ENCODE measurements around the gene ISM1.

ISM1 gene

DNA sequence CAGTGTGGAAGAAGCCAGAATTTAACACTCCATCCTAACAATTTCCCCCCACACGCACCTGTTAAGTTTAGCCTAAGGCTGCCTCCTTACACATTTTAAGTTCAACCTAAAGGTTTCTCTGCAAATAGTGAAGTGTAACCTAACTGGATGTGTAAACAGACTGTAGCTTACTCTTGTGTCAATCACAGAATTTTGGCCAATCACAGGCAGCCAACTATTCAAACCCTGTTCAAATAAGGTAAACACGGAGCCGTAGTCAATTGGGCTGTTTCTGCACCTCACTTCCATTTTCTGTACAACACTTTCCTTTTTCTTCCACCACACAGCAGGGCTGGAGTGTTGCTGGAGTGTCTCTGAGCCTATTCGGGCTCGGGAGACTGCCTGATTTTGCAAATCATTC is 92.1 kb downstream of the ISM1 start:
- DNase-seq (ENCODE audit: low read depth) = no peak

DNA sequence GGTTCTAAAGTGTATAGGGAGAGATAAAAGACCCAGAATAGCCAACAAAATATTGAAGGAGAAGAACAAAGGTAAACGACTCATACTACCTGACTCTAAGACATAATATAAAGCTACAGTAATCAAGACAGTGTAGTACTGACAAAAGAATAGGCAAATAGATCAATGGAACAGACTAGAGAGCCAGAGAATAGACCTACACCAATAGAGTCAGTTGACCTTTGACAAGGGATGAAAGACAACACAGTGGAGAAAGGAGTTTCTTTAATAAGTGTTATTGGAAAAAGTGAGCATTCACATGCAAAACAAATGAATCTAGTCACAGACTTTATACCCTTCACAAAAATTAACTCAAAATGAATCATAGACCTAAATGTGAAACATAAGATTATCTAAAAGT is 96.4 kb downstream of the ISM1 start:
- DNase-seq (ENCODE audit: low read depth) = no peak

DNA sequence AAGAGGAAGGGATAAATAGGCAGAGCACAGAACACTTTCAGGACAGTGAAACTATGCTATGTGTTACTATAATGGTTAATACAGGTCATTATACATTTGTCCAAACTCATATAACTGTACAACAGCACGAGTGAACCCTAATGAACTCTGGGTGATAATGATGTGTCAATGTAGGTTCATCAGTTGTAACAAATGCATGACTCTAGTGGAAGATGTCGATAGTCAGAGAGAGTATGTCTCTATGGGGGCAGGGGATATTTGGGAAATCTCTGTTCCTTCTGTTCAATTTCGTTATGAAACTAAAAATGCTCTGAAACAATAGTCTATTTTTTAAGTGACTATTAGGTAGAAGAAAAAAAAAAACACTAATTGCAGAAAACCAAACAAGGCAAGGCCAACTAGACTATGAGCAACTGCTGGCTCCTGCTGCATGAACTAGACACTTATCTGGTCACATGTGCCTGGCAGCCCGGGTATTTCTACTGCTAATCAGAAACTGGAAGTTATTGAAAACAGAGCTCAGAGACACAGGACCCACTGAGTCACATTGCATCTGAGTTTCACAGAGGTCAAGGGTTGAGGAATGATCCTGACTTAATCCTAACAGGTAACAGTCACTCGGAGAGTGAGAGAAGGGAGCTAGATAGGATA is 97.9 kb downstream of the ISM1 start:
- no peak for DNase-seq (ENCODE audit: low read depth)

DNA sequence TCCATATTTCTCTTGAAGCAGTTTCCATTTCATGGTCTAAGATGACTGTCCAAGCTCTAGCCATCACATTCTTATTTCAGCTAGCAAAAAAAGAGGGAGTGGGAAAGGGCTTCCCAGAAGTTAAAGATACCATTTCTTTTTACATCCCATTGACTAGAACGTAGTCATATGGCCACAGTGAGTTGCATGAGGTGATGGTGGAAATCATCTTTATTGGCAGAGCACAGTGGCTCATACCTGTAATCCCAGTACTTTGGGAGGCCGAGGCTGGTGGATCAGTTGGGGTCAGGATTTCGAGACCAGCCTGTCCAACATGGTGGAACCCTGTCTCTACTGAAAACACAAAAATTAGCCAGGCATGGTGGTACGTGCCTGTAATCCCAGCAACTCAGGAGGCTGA is 99.6 kb downstream of the ISM1 start:
- no peak for DNase-seq (ENCODE audit: low read depth)

DNA sequence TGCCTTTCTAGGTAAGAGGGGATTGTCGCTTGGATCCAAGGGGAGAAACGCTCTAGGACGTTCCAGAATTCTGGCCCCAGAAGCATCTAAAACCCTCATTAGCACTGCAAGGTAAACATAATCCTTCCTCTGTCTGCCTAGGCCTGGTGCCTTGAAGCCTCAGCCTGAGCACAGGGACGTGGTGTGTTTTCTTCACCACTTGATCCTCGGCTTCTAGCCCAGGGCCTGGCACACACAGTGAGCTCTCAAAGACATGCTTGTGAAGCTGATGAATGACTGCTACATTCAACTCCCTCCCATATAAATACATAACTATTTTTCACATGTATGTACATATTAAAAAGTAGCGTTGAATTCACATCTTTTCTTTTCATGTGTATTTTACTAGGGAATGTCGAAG is 100.3 kb downstream of the ISM1 start:
- DNase-seq (ENCODE audit: low read depth) = no peak

DNA sequence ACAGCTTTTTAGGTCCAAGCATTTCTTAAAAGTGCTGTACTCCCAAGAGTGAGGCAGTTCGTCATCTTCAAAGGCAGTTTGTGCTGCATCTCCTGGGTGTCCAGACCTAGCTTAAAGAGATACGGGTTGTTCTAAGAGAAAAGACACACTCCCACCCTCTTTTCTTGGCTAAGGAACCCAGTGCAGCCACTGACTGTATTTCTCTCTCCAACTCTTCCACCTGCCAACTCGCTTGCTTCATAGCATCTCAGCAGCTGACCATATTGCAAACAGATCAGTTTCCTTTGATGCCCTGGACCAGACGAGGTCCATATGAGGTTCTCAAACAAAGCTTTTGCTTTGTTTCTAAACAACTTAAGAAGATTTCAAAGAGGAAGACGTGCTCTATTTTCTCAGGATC is 101.1 kb downstream of the ISM1 start:
- no peak for DNase-seq (ENCODE audit: low read depth)

DNA sequence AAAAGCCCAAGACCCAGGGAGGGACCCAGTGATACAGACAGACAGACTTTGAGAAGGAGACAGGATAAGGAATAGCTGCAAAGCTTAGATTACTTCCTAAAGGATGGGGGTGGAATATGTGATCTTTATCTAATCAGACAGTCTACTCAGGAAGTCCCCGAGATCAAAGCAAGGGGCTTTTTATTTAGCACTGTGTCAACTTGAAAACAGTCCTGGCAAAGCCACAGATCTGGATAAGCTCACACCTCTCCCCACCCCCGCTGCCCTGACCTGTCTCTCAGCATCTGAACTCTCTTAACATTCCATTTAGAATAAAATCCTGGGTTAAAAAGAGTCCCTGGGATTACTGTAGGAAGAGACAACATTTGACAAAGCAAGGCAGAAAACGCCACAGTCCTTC is 101.5 kb downstream of the ISM1 start:
- DNase-seq (ENCODE audit: low read depth) = no peak

DNA sequence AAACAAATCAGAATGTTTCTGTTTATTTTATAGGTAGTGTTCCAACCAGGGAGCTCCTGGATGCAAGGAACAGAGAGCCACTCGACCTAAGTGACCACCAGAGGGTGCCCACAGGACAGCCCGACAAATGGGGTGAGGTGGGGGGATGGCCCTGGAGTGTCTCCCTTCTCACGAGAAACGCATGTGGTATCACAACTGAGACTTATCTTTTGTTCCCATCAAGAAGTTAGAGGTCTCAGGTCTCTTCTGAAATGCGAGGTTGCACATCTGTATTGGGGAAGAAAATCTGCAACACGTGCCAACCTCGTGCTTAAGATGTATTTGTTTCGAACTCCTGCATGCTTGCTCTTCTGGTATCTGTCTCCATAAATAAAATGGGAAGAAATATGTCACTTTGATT is 104.0 kb downstream of the ISM1 start:
- DNase-seq (ENCODE audit: low read depth) = peak; percentile 14

DNA sequence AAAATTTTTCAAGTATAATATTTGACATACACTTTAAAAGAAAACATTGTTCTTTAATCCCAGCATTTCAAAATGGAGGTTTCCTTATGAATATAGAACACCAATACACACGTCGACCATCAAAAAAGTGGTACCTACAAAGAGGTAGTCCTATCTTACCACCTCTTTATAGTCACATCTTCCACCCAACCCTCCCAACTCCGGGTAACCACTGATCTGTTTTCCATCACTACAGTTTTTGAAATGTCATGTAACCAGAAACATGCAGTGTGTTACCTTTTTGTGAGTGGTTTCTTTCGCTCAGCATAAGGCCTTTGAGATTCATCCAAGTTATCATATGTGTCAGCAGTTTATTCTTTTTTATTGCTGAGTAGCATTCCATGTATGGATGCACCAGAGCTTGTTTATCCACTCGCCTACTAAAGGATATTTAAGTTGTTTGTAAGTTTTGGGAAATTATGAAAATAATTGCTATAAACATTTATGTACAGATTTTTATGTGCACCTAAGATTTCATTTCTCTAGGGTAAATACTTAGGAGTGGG is 104.8 kb downstream of the ISM1 start:
- no peak for DNase-seq (ENCODE audit: low read depth)

DNA sequence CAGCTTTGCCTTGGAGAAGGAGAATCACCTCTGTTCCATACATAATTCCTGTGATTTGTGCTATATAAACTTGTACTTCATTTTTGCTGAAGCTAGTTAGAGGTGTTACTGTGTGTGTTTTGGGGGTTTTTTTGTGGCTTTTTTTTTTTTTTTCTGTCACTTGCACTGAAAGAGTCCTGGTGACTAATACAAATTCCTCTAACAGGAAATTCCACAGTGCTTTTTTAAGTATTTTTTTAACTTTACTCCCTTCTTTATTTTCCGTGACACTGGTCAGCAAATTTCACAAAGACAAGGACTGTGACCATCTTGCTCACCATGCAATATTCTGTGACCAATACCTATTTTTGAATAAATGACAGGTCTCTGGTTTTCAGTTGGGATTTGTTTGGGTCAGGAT is 110.5 kb downstream of the ISM1 start:
- no peak for DNase-seq (ENCODE audit: low read depth)

DNA sequence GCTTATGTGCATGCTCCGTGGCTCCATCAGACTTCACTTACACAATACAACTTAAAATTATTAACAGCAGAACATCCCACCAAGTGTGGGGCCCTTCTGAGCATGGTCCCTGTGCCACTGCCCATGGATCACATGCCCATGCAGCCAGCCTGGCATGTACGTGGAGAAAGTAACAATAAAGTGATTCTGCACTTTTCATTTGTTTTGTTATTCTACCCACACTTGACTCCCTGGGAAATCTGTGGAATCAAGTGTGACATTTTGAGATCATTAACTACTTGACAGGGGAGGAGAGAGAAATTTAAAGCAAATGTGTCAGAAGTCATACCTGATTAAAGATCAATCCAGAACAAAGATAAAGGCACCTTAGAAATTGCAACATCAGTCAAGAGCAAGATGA is 112.0 kb downstream of the ISM1 start:
- no peak for DNase-seq (ENCODE audit: low read depth)

DNA sequence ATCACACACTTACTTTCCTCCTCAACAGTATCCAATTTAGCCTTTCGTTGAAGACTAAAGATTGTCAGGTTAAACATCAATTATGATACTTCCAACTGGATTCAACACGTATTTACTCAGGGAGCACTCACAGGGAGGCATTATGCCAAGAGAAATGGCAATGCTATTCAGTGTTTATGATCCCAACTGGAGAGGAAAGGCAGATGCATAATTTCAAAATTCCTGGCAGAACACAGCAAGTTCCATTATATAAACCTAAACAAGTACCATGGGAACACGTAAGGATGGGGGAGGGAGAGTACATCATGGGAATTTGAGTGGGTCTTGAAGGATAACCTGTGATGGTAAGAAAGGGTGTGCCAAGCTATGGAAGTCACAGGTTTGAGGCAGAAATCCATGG is 112.7 kb downstream of the ISM1 start:
- peak; percentile 23 for DNase-seq (ENCODE audit: low read depth)

DNA sequence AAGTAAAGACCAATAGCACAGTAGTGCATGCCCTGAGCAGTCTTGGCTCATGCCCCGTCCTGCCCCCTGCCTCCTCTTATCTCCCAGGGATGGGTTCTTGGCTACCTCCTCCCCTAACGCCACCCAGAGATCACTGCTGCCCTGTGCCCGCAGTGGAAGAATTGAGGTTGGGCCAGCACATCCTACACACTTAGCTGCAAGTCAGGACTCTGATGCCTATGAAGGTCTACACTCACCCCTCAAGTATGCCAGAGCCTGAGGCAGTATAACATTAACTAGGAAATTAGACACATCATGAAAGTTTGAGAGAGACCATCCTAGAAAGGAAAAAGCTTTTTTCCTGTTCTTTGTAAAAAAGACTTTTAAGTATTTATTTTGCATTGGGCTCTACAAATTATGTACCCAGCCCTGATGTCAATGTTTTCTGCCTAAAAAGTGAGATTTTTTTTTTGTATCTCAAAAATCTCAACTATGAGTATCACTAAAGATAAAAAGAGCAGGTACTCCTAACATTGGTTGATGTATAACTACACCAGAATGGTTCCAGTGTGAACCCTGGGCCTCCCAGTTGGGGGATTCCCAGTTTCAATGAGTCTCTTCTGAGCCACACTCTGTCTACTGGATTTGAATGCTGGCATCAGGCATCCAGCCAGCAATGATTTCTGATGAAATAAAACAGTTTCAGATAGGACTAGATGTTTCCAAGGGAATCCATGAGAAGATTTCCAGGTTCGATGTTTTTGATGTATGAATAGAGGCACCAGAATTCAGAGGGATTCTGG is 115.4 kb downstream of the ISM1 start:
- no peak for DNase-seq (ENCODE audit: low read depth)

DNA sequence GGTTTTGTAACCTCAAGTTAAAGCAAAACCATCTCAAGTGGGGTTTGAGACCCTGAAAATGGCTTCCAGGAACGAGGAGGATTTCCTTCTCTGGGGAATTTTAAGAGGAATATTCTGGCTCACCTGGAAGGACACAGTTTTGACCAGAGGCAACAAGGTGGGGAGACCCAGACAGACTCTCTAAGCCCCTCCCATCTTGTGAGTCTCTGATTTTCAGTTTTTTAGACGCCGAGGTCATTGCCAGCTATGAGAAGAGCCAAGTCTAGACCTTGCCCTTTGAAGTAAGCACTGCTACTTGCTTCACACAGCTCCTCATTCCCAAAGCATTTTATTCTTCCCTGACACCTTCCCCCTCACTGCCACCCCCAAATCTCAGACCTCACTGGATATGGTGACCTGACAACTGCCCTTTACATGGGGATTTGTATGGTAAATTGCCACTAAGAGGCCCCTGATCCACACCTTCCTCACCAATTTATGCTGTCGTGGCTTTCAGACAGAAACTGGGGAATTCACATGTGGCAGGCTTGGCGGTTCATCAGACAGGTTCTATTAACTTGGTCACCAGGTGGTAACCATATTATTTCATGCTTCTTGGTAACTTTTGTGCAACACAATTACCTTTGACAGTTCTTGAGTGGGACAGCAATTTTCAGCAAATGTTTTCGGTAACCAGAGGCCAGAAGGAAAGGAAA is 116.2 kb downstream of the ISM1 start:
- no peak for DNase-seq (ENCODE audit: low read depth)

DNA sequence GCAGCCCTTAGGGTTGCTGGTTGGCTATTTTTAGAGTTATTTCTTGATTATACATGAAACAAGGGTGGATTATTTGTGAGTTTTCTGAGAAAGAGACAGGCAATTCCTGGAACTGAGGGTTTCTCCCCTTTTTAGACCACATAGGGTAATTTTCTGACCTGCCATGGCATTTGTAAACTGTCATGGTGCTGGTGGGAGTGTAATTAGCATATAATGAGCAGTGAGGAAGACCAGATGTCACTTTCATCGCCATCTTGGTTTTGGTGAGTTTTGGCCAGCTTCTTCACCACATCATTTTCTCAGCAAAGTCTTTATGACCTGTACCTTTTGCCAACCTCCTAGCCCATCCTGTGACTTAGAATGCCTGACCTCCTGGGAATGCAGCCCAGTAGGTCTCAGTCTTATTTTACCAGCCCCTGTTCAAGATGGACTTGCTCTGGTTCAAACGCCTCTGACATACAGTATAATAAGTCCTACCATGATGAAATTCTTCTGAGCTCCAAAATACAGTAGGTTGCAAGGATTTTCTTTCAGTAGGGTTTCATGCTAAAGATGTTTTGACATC is 117.1 kb downstream of the ISM1 start:
- DNase-seq (ENCODE audit: low read depth) = no peak

DNA sequence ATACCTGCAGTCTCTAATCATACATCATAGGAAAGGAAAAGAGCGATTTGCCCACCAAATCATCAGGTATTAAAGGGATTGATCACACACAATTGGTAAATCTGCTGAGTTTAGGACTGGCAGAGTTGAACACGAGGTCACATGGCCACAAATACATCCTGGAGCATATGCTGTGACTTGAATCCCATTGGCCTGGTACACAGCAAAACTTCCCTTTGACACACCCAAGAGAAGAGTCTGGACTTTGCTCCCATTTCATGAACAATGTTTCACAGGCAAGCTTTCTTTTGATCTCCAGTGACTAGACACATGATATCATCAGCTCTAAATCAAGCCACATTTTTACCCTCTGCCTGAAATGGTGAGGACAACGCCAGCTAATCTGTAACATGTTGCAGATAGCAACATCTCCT is 117.9 kb downstream of the ISM1 start:
- no peak for DNase-seq (ENCODE audit: low read depth)

DNA sequence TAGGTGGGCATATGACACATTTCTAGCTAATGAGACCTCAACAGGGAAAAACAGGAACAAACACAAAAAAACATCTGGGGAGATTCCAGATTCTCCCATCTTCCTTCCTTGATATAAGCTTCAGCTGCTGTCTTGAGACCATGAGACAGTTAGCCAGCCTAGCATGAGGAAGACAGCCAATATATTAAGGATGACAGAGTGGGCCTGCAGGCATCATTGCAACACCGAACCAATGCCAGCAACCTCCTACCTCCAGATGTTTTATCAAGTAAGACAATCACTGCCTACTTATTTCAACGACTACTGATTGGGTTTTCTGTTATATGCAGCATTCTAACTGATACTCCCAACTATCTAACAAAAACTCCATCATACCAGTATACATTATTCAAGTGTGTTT is 119.0 kb downstream of the ISM1 start:
- DNase-seq (ENCODE audit: low read depth) = peak; percentile 44

DNA sequence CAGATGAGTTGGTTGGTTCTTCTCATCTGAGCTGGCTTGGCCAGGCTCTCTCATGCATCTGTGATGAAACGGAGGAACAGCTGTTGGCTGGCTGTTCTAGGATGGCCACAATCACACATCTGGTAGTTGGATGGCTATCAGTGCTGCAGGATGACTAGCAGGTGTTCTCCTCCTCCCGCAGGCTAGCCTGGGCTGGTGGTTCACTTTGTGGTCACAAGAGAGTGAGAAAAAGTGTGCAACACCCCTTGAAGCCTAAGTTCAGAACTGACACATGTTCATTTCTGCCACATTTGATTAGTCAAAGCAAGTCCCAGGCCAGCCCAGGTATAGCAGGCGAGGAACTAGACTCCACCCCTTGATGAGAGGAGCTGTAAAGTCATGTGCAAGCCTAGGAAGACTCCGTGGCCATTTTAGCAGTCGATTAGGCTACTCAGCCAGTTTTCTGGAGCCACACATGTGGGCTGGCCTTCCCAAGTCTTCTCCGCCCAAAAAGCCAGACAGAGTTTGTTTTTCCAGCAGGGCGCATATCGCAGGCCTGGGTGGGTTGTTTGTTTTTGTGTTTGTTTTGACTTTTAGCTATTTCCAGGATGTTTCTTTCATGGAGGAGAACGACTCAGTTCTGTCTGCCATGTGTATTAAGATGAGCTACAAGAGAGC is 120.8 kb downstream of the ISM1 start:
- DNase-seq (ENCODE audit: low read depth) = no peak

DNA sequence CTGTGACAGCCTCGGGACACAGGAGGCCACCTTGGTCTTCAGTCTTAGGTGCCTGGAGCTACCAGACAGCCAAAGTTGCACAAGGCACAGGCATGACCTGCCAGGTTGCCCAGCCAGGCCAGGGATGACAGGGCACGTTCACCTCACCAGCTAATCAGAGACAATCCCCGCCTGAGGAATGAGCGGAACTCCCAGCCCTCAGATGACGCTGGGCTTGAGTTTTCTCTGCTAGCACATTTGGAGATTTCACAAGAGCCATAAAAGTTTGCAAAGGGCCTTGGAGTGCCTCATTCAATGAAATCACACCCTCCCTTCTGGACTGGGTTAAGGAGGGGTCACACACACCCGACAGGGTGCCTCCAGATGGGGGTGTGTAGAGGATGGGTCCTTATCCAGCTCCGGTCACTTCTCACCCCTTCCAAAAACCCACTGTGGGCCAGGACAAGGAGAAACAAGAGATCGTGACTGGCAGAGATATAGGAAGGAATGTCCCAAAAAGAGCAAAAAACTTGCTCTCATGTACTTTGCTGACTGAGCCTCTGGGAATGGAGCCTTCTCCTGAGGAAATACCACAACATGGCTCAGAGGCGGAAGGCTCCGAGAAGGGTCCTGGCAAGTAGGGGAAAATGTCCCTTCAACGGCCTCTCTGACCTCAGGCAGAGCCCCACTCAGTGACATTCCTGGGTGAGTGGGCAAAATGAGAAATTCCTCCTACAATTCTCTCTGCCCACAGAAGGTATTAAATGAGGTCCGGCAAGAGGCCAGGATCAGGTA is 121.6 kb downstream of the ISM1 start:
- no peak for DNase-seq (ENCODE audit: low read depth)

DNA sequence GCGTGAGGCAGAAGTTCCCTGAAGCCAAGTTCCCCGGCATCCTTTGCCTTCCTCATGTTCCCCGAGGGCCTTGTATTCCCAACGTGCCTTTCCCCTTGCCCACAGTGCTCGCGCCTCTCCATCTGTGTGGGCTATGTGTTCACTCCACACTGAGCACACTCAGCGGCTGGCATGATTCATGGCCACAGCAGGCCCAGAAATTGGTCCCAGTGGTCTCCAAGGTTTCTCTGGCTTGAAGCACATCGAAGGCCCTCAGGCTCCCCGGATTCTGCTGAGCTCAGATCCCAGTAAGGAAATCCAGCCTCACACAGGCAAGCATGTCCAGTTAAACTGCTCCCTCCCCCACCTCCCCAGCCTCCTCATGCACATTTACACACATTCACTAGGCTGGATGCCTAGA is 123.6 kb downstream of the ISM1 start:
- DNase-seq (ENCODE audit: low read depth) = no peak

Data from fibroblast of gingiva (primary cell).